Measurements from ENCODE around the gene PTRH1.

Gene PTRH1

GRCh38 chr9:127717766-127718165 lies 2.3 kb upstream of the PTRH1 start:
- no peaks in the 10 kb centered on the region for H3K36me3 ChIP-seq (ENCODE audit: insufficient read depth, low read length)
- no peak overlapping the region for H3K27ac ChIP-seq
- TF ChIP-seq EZH2 (IDR thresholded peaks at IDR 0.05) = no peak
- no peak for TF ChIP-seq FOXP2 (optimal IDR thresholded peaks at IDR 0.05; ENCODE audit: control extremely low read depth, extremely low read length, insufficient read depth)
- TF ChIP-seq POLR2AphosphoS5 (IDR thresholded peaks at IDR 0.05; ENCODE audit: borderline replicate concordance, low read depth, low read length) = no peak
- DNase-seq (ENCODE audit: low read depth, low spot score) = no peak
- no peaks in the 10 kb centered on the region for H3K9me3 ChIP-seq (ENCODE audit: low read depth, low read length)
- no peak overlapping the region for H3K9ac ChIP-seq (ENCODE audit: insufficient read length)
- H3K4me3 ChIP-seq = no peak overlapping the region

- Histone ChIP-seq H3K27ac (no peak overlapping the region), H3K9me3 (ENCODE audit: low read depth, low read length) (no peaks in the 10 kb centered on the region), H3K36me3 (ENCODE audit: insufficient read depth, low read length) (no peaks in the 10 kb centered on the region), H3K4me3 (peak overlapping the region; percentile 86), H3K9ac (ENCODE audit: insufficient read length) (no peak overlapping the region)
- DNase-seq (ENCODE audit: low read depth, low spot score) = no peak
- TF ChIP-seq POLR2AphosphoS5 (IDR thresholded peaks at IDR 0.05; ENCODE audit: borderline replicate concordance, low read depth, low read length) = no peak
- TF ChIP-seq EZH2 (IDR thresholded peaks at IDR 0.05) = no peak
- no peak for TF ChIP-seq FOXP2 (optimal IDR thresholded peaks at IDR 0.05; ENCODE audit: control extremely low read depth, extremely low read length, insufficient read depth)
Measured at GRCh38 chr9:127716412-127716811, 949 bp upstream of the PTRH1 start.

- Histone ChIP-seq H3K9ac (ENCODE audit: insufficient read length) (peak overlapping the region; percentile 62), H3K9me3 (ENCODE audit: low read depth, low read length) (no peaks in the 10 kb centered on the region), H3K4me3 (peak overlapping the region; percentile 86), H3K36me3 (ENCODE audit: insufficient read depth, low read length) (no peaks in the 10 kb centered on the region), H3K27ac (no peak overlapping the region)
- TF ChIP-seq POLR2AphosphoS5 (IDR thresholded peaks at IDR 0.05; ENCODE audit: borderline replicate concordance, low read depth, low read length) (no peak), EZH2 (IDR thresholded peaks at IDR 0.05) (no peak), FOXP2 (optimal IDR thresholded peaks at IDR 0.05; ENCODE audit: control extremely low read depth, extremely low read length, insufficient read depth) (no peak)
- DNase-seq (ENCODE audit: low read depth, low spot score) = no peak
Measured at GRCh38 chr9:127714951-127715469, 453 bp downstream of the PTRH1 start.

GRCh38 chr9:127714020-127714750 lies 1.3 kb downstream of the PTRH1 start:
- H3K4me3 ChIP-seq = peak overlapping the region; percentile 33; the same call in 1 of the 2 replicates
- no peaks in the 10 kb centered on the region for H3K9me3 ChIP-seq (ENCODE audit: low read depth, low read length)
- TF ChIP-seq FOXP2 (optimal IDR thresholded peaks at IDR 0.05; ENCODE audit: control extremely low read depth, extremely low read length, insufficient read depth) (no peak), EZH2 (IDR thresholded peaks at IDR 0.05) (no peak), POLR2AphosphoS5 (IDR thresholded peaks at IDR 0.05; ENCODE audit: borderline replicate concordance, low read depth, low read length) (no peak)
- H3K9ac ChIP-seq (ENCODE audit: insufficient read length) = no peak overlapping the region
- no peak for DNase-seq (ENCODE audit: low read depth, low spot score)
- H3K36me3 ChIP-seq (ENCODE audit: insufficient read depth, low read length) = no peaks in the 10 kb centered on the region
- no peak overlapping the region for H3K27ac ChIP-seq

GRCh38 chr9:127712867-127713266 lies 2.6 kb downstream of the PTRH1 start:
- no peak overlapping the region for H3K9ac ChIP-seq (ENCODE audit: insufficient read length)
- H3K9me3 ChIP-seq (ENCODE audit: low read depth, low read length) = no peaks in the 10 kb centered on the region
- no peaks in the 10 kb centered on the region for H3K36me3 ChIP-seq (ENCODE audit: insufficient read depth, low read length)
- no peak overlapping the region for H3K27ac ChIP-seq
- no peak overlapping the region for H3K4me3 ChIP-seq
- DNase-seq (ENCODE audit: low read depth, low spot score) = no peak
- TF ChIP-seq FOXP2 (optimal IDR thresholded peaks at IDR 0.05; ENCODE audit: control extremely low read depth, extremely low read length, insufficient read depth) = no peak
- no peak for TF ChIP-seq EZH2 (IDR thresholded peaks at IDR 0.05)
- TF ChIP-seq POLR2AphosphoS5 (IDR thresholded peaks at IDR 0.05; ENCODE audit: borderline replicate concordance, low read depth, low read length) = no peak

- TF ChIP-seq POLR2AphosphoS5 (IDR thresholded peaks at IDR 0.05; ENCODE audit: borderline replicate concordance, low read depth, low read length) = no peak
- no peak for TF ChIP-seq FOXP2 (optimal IDR thresholded peaks at IDR 0.05; ENCODE audit: control extremely low read depth, extremely low read length, insufficient read depth)
- no peak for TF ChIP-seq EZH2 (IDR thresholded peaks at IDR 0.05)
- no peaks in the 10 kb centered on the region for H3K9me3 ChIP-seq (ENCODE audit: low read depth, low read length)
- no peak overlapping the region for H3K4me3 ChIP-seq
- H3K36me3 ChIP-seq (ENCODE audit: insufficient read depth, low read length) = no peaks in the 10 kb centered on the region
- DNase-seq (ENCODE audit: low read depth, low spot score) = no peak
- no peak overlapping the region for H3K9ac ChIP-seq (ENCODE audit: insufficient read length)
- H3K27ac ChIP-seq = no peak overlapping the region
Measured at GRCh38 chr9:127712371-127712770, 3.1 kb downstream of the PTRH1 start.

GRCh38 chr9:127711831-127712274 lies 3.6 kb downstream of the PTRH1 start:
- Histone ChIP-seq H3K27ac (no peak overlapping the region), H3K9ac (ENCODE audit: insufficient read length) (no peak overlapping the region), H3K9me3 (ENCODE audit: low read depth, low read length) (no peaks in the 10 kb centered on the region), H3K36me3 (ENCODE audit: insufficient read depth, low read length) (no peaks in the 10 kb centered on the region), H3K4me3 (no peak overlapping the region)
- no peak for DNase-seq (ENCODE audit: low read depth, low spot score)
- no peak for TF ChIP-seq EZH2 (IDR thresholded peaks at IDR 0.05)
- TF ChIP-seq FOXP2 (optimal IDR thresholded peaks at IDR 0.05; ENCODE audit: control extremely low read depth, extremely low read length, insufficient read depth) = no peak
- TF ChIP-seq POLR2AphosphoS5 (IDR thresholded peaks at IDR 0.05; ENCODE audit: borderline replicate concordance, low read depth, low read length) = no peak

- H3K9ac ChIP-seq (ENCODE audit: insufficient read length) = no peak overlapping the region
- H3K27ac ChIP-seq = no peak overlapping the region
- DNase-seq (ENCODE audit: low read depth, low spot score) = no peak
- no peak overlapping the region for H3K4me3 ChIP-seq
- TF ChIP-seq EZH2 (IDR thresholded peaks at IDR 0.05) (no peak), FOXP2 (optimal IDR thresholded peaks at IDR 0.05; ENCODE audit: control extremely low read depth, extremely low read length, insufficient read depth) (no peak), POLR2AphosphoS5 (IDR thresholded peaks at IDR 0.05; ENCODE audit: borderline replicate concordance, low read depth, low read length) (no peak)
- H3K9me3 ChIP-seq (ENCODE audit: low read depth, low read length) = no peaks in the 10 kb centered on the region
- no peaks in the 10 kb centered on the region for H3K36me3 ChIP-seq (ENCODE audit: insufficient read depth, low read length)
Measured at GRCh38 chr9:127711226-127711701, 4.2 kb downstream of the PTRH1 start.
